Measurements from ENCODE around the gene AMN.
A peak's percentile ranks its signal among the peaks of the same experiment; 100 is the strongest.

The AMN gene

GRCh38 chr14:102943979-102944378 lies 21.5 kb downstream of the AMN start:
- DNase-seq (ENCODE audit: low read depth in 2 of 2) = no peak

GRCh38 chr14:102944448-102945330 lies 22.2 kb downstream of the AMN start:
- DNase-seq (ENCODE audit: low read depth in 2 of 2) = no peak

DNA sequence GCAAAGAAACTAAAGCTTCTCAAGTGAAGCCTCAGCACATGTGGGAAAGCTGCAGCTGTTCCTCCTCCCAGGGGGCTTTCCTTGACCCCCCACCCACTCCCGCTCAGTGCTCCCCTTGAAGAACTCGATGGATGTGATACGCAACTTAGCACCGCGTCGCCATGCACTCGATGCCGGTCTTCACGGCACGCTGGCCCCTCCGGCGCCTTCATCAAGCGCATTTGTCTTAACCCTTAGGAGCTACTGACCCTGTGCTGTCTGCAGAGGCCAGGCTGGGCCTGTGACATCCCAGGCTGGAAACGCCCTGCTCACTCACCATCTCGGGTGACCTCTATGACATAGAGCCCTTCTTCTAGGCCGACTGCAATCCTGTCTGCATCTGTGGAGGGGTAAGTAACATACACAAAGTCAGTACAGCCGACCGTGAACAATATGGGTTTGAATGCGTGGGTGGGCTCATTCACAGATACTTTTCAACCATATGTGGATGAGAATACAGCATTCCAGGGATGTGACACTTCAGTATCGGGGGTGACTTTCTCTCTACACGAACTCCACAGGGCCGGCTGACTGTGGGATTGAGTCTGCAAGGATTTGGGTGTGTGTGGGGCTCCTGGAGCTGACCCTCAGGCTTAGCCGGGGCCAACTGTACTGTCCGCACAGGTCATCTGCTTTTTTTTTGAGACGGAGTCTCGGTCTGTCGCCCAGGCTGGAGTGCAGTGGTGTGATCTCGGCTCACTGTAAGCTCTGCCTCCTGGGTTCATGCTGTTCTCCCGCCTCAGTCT lies 23.1 kb downstream of the AMN start:
- no peak for DNase-seq (ENCODE audit: low read depth in 2 of 2)

- DNase-seq (ENCODE audit: low read depth in 2 of 2) = no peak
These were observed 25.0 kb downstream of the AMN start for GRCh38 chr14:102947321-102948103.

DNA sequence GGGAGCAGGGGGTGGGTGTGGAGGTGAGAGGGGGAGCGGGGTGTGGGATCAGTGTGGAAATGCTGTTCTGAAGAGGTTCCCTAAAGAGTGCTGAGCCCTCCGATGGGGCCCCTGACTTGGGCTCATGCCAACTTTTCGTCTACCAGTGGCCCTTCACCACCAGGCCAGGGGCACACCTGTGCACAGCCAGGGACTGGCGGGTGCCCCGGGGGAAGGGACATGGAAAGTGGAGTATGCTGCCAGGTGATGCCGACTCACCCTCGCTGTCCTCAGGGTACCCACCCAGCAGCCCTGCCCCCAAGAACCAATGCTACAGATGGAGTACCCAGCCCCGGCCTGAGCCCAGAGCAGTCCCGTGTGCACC lies 26.2 kb downstream of the AMN start:
- no peak for DNase-seq (ENCODE audit: low read depth in 2 of 2)

GRCh38 chr14:102949062-102949800 lies 26.8 kb downstream of the AMN start:
- peak in 1 of 2 donors; percentile 16 for DNase-seq (ENCODE audit: low read depth in 2 of 2)

DNA sequence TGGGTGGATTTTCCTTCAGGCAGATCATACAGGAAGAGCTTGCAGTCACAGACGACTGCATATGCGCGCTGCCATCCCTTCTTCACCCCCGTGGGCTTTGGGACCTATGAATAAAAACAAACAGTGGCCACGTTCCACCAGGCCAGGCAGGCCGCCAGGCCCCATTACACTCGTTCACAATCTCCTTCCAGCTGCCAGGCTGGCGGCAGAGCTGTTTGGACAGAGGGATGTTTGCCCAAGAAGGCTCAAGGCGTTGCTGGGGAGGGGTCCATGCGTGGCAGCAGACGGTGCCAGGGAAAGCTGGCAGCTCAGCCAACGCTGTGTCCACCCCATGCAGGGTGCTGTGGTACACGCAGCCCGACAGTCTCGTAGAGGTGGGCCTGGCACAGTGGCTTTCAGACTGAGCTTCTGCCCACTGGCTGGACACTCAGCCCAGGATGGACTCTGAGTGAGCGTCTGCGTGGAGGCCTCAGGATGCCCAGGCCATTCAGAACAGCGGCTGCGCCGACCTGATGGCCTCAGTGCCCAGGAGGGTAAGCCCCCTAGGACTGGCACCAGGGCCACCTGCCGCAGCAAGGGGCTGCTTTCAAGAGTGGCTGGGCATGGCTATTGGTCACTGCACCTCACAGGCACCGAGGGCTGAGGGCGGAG lies 27.5 kb downstream of the AMN start:
- no peak for DNase-seq (ENCODE audit: low read depth in 2 of 2)

DNA sequence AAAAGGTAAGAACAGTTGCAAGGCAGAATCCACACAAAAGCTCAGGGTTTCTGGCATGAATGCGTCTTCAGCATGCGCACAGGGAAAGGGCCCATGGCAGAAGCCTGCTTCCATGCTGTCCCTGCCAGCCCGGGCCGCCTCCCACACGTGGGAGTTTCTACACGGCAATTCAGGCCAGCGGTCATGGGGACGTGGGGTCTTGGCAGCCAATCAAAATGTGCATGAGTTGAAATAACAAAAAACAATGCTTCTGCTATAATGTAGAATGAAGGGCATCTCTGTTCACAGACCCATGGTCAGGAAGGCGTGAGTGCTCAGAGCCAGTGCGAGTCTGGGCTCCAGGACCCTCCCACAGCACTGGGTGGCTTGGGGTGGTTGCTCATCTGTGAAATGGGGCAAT lies 28.6 kb downstream of the AMN start:
- no peak for DNase-seq (ENCODE audit: low read depth in 2 of 2)

- DNase-seq (ENCODE audit: low read depth in 2 of 2) = no peak
These were observed 29.3 kb downstream of the AMN start for GRCh38 chr14:102951799-102952198.

DNA sequence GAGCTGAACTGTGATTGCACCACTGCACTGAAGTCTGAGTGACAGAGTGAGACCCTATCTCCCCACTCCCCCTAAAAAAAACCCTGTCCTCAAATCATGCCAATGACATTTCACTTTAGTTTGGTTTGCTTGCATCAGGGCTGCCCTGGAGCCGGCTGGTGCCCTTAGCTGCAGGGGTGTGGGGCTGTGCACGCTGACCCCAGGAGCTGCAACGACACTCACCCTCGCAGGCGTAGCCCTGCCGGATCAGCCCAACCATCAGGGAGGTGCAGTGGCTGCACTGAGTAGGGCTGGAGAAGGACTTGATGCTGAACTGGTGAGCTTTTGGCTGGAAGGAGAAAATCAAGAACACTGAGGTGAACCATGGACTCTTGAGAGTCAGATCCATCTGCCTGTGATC lies 29.8 kb downstream of the AMN start:
- DNase-seq (ENCODE audit: low read depth in 2 of 2) = no peak

- DNase-seq (ENCODE audit: low read depth in 2 of 2) = no peak
These were observed 30.6 kb downstream of the AMN start for GRCh38 chr14:102953100-102953499.

- no peak for DNase-seq (ENCODE audit: low read depth in 2 of 2)
These were observed 31.8 kb downstream of the AMN start for GRCh38 chr14:102954081-102954789.

- DNase-seq (ENCODE audit: low read depth in 2 of 2) = no peak
These were observed 33.4 kb downstream of the AMN start for GRCh38 chr14:102955636-102956408.

DNA sequence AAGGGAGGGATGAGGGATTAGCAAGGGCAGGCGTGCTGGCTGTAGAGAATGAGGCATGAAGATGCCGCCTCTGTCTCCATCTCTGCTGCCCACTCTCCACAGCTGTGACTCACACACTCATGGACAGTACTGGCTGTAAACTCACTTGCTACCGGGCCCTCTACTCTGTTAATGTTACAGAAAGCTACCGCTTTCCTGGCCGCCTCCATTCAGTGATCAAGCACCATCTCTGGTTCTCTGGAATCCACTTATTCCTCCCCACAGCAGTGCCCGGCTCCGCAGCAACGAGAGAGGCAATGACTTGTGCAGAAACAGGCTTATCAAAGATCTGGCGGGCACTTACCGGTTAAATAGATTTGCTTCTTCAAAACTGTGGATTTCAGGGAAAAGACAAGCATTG lies 34.8 kb downstream of the AMN start:
- no peak for DNase-seq (ENCODE audit: low read depth in 2 of 2)

- no peak for DNase-seq (ENCODE audit: low read depth in 2 of 2)
These were observed 36.0 kb downstream of the AMN start for GRCh38 chr14:102958461-102958860.

DNA sequence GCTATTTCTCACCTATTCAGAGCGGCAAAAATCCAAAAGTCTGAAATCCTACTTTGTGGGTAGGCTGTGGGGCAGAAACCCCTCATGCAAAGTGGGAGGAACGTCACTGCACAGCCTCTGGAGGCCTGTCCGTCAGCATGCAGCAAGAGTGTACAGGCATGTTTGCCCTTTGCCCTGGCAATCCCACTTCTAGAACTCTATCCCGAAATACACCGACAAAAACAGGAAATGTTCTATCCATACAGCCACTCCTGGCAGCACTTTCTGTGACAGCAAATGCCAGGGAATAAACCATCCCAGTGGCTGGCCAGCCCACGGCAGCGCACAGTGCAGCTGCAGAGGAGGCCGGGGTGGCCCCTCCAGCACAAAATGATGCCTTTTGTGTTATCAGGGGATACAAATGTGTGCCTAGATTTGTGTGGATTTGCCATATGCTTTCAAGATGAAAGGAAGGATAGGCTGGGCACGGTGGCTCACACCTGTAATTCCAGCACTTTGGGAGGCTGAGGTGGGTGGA lies 39.7 kb downstream of the AMN start:
- DNase-seq (ENCODE audit: low read depth in 2 of 2) = no peak

DNA sequence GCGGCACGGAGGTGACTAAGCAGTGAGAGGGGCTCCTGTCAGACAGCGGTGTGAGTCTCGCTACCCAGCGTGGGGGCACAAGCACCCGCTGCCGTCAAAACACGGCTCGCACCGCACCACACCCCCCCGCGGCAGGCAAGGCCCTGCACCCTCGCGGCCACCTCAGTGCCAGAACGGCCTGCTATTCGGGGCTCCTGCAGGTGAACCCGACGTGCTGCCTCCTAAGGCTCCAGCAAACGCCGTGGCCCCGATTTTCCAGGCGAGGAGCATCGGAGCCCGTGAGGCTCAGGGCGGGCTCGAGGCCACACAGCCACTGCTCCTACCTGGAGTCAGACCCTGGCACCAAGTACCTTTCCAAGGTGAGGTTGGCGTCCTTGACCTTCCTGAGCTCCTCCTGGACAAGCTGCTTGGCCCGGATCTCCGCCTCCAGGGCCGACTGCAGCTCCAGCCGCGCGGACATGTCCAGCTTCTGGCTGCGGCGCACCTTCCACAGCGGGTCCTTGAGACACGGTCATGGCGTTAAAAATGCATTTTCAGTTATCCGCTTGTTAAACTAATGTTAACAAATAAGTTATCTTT lies 41.8 kb downstream of the AMN start:
- DNase-seq (ENCODE audit: low read depth in 2 of 2) = no peak

DNA sequence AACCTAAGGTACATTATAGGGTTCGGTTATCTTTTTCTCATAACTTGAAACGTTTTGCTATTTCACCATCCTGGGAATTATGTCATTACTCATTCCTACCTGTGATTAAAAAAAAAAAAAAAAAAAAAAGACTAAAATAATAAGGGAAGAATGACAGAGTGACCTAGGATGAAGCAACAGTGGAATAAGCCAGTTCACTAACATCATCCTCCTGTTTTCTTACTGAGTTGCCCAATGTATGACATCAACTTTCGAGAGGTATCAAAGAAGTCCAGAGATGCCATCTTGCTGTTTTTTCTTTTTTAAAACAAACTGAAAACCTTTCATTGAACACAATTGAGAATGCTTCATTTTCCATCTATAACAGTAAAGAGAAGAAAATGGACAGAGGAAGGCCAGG lies 42.8 kb downstream of the AMN start:
- DNase-seq (ENCODE audit: low read depth in 2 of 2) = no peak
